ENCODE measurements around the gene COA8. TPM values are rescaled to one million over a fixed set of nuclear protein-coding genes. Genes with fewer than 3 reads are reported as not detected.
A peak's percentile ranks its signal among the peaks of the same experiment; 100 is the strongest.

The COA8 gene
- total and polyA plus RNA-seq, 10 donors: 15.2 to 39.5 (median 22.2) TPM

GRCh38 chr14:103559766-103560165 lies 3.0 kb upstream of the COA8 start:
- Histone ChIP-seq H3K4me1 (peaks cover 39 to 90% (median 77%) of the 10 kb centered on the region in 6 donors), H3K27ac (peak overlapping the region in 4 of 8 donors; percentile 22 to 99 (median 96))
- no peak for TF ChIP-seq POLR2AphosphoS5 (IDR thresholded peaks at IDR 0.05)
- TF ChIP-seq CTCF (IDR thresholded peaks at IDR 0.05 in 8 of 11, conservative IDR thresholded peaks at IDR 0.05 in 3 of 11): no peak
- no peak for TF ChIP-seq POLR2A (IDR thresholded peaks at IDR 0.05)

DNA sequence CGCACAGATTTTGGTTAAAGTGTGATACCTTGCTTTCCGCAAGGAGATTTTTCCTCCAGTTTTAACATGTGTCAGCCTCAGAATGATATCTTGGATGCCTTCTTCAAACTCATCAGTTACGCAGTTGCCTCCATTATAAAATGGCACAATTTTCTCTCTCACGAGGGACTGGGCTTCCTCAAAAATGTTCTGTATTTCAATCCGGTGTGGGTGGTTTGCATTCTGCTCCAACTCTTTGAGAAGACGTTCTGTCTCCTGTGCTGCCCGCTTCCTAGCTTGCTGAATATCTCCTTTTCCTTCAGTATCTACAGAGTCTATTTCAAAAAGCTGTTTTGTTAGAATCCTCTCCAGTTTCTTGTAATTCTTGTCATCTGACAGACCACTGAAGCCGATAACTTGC lies 2.1 kb upstream of the COA8 start:
- no peak for DNase-seq
- intact Hi-C loops (cut with DNase I; ENCODE audit: low total_unique reads): no loop called here
- Histone ChIP-seq H3K4me3 (peak overlapping the region in 5 of 8 donors; percentile 97 to 100 (median 99)), H3K27ac (peak overlapping the region in 6 of 8 donors; percentile 14 to 99 (median 97)), H3K9me3 (no peaks in the 10 kb centered on the region), H3K27me3 (replicated peaks in 1 of 7) (no peaks in the 10 kb centered on the region), H3K36me3 (peaks cover 0 to 49% (median 17%) of the 10 kb centered on the region in 6 donors), H3K4me1 (peaks cover 39 to 92% (median 83%) of the 10 kb centered on the region in 6 donors)
- WGBS, 5 donors: 55 to 67% (median 62%) methylated on average over 8 of the region's 8 CpGs
- TF ChIP-seq CTCF (IDR thresholded peaks at IDR 0.05 in 8 of 11, conservative IDR thresholded peaks at IDR 0.05 in 3 of 11): no peak
- no peak for TF ChIP-seq POLR2A (IDR thresholded peaks at IDR 0.05)
- no peak for TF ChIP-seq POLR2AphosphoS5 (IDR thresholded peaks at IDR 0.05)

More at GRCh38 chr14:103559766-103560165, 3.0 kb upstream of the COA8 start:
- Histone ChIP-seq H3K36me3 (peaks cover 0 to 55% (median 17%) of the 10 kb centered on the region in 6 donors), H3K4me3 (peak overlapping the region in 1 of 8 donors; percentile 1), H3K9me3 (no peaks in the 10 kb centered on the region), H3K27me3 (replicated peaks in 1 of 7) (no peaks in the 10 kb centered on the region)
- no peak for DNase-seq
- WGBS, 5 donors: 70 to 82% (median 77%) methylated on average over 9 of the region's 9 CpGs
- intact Hi-C loops (cut with DNase I; ENCODE audit: low total_unique reads): no loop called here

GRCh38 chr14:103561381-103562178 lies 1.2 kb upstream of the COA8 start:
- no peaks in the 10 kb centered on the region for H3K27me3 ChIP-seq (replicated peaks in 1 of 7)
- TF ChIP-seq POLR2A (IDR thresholded peaks at IDR 0.05) (no peak), POLR2AphosphoS5 (IDR thresholded peaks at IDR 0.05) (peak in 2 of 3 donors; percentile 3 to 43)
- WGBS, 5 donors: 2 to 12% (median 7%) methylated on average over 32 to 36 of the region's 36 CpGs
- peaks cover 39 to 92% (median 84%) of the 10 kb centered on the region in 6 donors for H3K4me1 ChIP-seq
- intact Hi-C loops (cut with DNase I; ENCODE audit: low total_unique reads): no loop called here
- peak overlapping the region; percentile 95 to 99 (median 98) for H3K27ac ChIP-seq
- no peak for DNase-seq
- peaks cover 0 to 48% (median 17%) of the 10 kb centered on the region in 6 donors for H3K36me3 ChIP-seq
- H3K9me3 ChIP-seq: no peaks in the 10 kb centered on the region
- peak overlapping the region; percentile 69 to 100 (median 97) for H3K4me3 ChIP-seq

GRCh38 chr14:103562179-103562428 lies 656 bp upstream of the COA8 start:
- H3K36me3 ChIP-seq: peaks cover 0 to 48% (median 17%) of the 10 kb centered on the region in 6 donors
- intact Hi-C loops (cut with DNase I; ENCODE audit: low total_unique reads): no loop called here
- no peak for DNase-seq
- H3K4me1 ChIP-seq: peaks cover 39 to 91% (median 81%) of the 10 kb centered on the region in 6 donors
- no peaks in the 10 kb centered on the region for H3K9me3 ChIP-seq
- H3K27ac ChIP-seq: peak overlapping the region; percentile 95 to 99 (median 98)
- TF ChIP-seq POLR2AphosphoS5 (IDR thresholded peaks at IDR 0.05) (peak in 1 of 3 donors; percentile 10), POLR2A (IDR thresholded peaks at IDR 0.05) (no peak)
- H3K4me3 ChIP-seq: peak overlapping the region; percentile 69 to 100 (median 97)
- WGBS, 5 donors: 0 to 1% (median 0%) methylated on average over 13 to 25 of the region's 25 CpGs
- no peaks in the 10 kb centered on the region for H3K27me3 ChIP-seq (replicated peaks in 1 of 7)

DNA sequence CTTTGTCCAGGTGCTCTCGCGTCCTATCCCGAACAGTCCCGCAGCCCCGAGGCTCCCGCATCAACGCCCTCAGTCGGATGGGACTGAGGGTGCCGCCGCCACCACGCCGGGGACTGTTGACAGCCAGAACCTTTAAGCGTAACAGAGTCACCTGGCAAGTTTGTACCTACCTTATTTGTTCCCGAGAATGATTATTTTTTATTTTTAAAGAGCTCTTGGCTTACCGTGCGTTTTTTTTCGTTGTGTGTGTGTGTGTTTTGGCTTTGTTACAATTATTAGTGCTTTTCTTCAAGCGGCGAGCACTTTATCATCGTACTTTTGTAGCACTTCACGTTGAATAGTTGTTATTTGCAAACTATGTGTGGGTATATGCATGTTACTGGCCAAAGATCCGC lies 463 bp downstream of the COA8 start:
- peaks cover 31 to 91% (median 78%) of the 10 kb centered on the region in 6 donors for H3K4me1 ChIP-seq
- 1 to 2% (median 1%) methylated on average over 22 of the region's 22 CpGs for WGBS, 5 donors
- intact Hi-C loops (cut with DNase I; ENCODE audit: low total_unique reads): no loop called here
- DNase-seq: no peak
- H3K4me3 ChIP-seq: peak overlapping the region; percentile 69 to 100 (median 97)
- TF ChIP-seq POLR2A (IDR thresholded peaks at IDR 0.05) (no peak), CTCF (IDR thresholded peaks at IDR 0.05 in 8 of 11, conservative IDR thresholded peaks at IDR 0.05 in 3 of 11) (no peak), POLR2AphosphoS5 (IDR thresholded peaks at IDR 0.05) (no peak)
- no peaks in the 10 kb centered on the region for H3K27me3 ChIP-seq (replicated peaks in 1 of 7)
- H3K36me3 ChIP-seq: peaks cover 0 to 45% (median 15%) of the 10 kb centered on the region in 6 donors
- no peaks in the 10 kb centered on the region for H3K9me3 ChIP-seq
- H3K27ac ChIP-seq: peak overlapping the region; percentile 95 to 99 (median 98)

All from spleen (tissue), 11 donors.